ENCODE data around the gene SRPRB.

DNA sequence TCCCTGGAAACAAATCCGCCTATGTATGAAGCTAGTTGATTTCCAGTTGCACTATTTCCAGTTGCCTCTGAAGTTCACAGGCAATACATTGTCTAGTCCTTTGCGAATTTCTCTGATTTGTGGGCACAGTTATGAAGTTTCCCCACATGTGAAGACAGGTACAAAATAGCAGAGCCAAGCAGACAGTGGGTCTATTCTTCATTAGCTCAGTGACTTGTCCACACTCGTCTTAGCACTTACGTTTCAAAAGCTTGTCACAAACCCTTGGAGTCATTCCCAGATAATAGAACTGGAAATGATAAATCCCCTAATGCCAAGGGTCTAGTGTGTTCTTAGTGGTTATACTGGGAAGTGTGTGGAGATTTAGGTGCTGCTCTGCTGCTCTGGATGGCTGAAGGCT is 14.5 kb downstream of the SRPRB start:
- TF ChIP-seq, protein P1, sequence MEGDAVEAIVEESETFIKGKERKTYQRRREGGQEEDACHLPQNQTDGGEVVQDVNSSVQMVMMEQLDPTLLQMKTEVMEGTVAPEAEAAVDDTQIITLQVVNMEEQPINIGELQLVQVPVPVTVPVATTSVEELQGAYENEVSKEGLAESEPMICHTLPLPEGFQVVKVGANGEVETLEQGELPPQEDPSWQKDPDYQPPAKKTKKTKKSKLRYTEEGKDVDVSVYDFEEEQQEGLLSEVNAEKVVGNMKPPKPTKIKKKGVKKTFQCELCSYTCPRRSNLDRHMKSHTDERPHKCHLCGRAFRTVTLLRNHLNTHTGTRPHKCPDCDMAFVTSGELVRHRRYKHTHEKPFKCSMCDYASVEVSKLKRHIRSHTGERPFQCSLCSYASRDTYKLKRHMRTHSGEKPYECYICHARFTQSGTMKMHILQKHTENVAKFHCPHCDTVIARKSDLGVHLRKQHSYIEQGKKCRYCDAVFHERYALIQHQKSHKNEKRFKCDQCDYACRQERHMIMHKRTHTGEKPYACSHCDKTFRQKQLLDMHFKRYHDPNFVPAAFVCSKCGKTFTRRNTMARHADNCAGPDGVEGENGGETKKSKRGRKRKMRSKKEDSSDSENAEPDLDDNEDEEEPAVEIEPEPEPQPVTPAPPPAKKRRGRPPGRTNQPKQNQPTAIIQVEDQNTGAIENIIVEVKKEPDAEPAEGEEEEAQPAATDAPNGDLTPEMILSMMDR (IDR thresholded peaks at IDR 0.05; ENCODE audit: low read depth, low read length, poor library complexity, severe bottlenecking): no peak
- TF ChIP-seq EZH2phosphoT487 (IDR thresholded peaks at IDR 0.05; ENCODE audit: borderline replicate concordance, low read length): no peak
